Transverse colon (tissue), 4 donors: Measurements from ENCODE around the gene TMBIM6. TPM values are rescaled to one million over a fixed set of nuclear protein-coding genes. Genes with fewer than 3 reads are reported as not detected.

Experiments used
- DNase-seq: peaks from one replicate; pipeline ENCODE4 v3.0.0-alpha.2; 2019
- H3K27ac ChIP-seq, 4 donors: fragments of 200-600 bp; sonication (generic); 2 replicates each; pipeline ENCODE4 v1.5.1; 2016 to 2018; ENCODE audit warnings: inconsistent platforms in 4 of 4
- H3K27me3 ChIP-seq: fragments of 200-600 bp; sonication (generic); 2 replicates; pipeline ENCODE4 v1.5.1; 2017; ENCODE audit warnings: inconsistent platforms
- H3K36me3 ChIP-seq, 4 donors: fragments of 200-600 bp; sonication (generic); 2 replicates each; pipeline ENCODE4 v1.5.1; 2017 to 2019; ENCODE audit warnings: inconsistent platforms in 4 of 4
- H3K4me1 ChIP-seq, 4 donors: fragments of 200-600 bp; sonication (generic); 2 replicates each; pipeline ENCODE4 v1.5.1; 2017 to 2020; ENCODE audit warnings: inconsistent platforms in 4 of 4
- H3K4me3 ChIP-seq, 4 donors: fragments of 200-600 bp; sonication (generic); 1 replicate in 1 of 4; 2 replicates in 3 of 4; pipeline versions ENCODE4 v1.5.1 to v1.6.1; 2017 to 2019; ENCODE audit warnings: inconsistent platforms in 4 of 4
- H3K9me3 ChIP-seq, 2 donors: fragments of 200-600 bp; sonication (generic); 2 replicates each; pipeline ENCODE4 v1.5.1; 2017 to 2019; ENCODE audit warnings: inconsistent platforms in 2 of 2
- EP300 ChIP-seq: sonication (generic); formaldehyde crosslinking; IDR thresholded peaks from one replicate; pipeline ENCODE4 v1.6.1; 2017; ENCODE audit warnings: antibody characterized with exemption, low read depth
- POLR2A ChIP-seq: fragments of 450-650 bp; IDR thresholded peaks from one replicate; pipeline ENCODE4 v1.6.1; 2016; ENCODE audit warnings: antibody characterized with exemption, mild to moderate bottlenecking, moderate library complexity
- POLR2AphosphoS5 ChIP-seq, 3 donors: sonication (generic); formaldehyde crosslinking; IDR thresholded peaks; one replicate each; pipeline ENCODE4 v1.6.1; 2016; ENCODE audit warnings: antibody characterized with exemption in 3 of 3
- WGBS, 2 donors: methylation state at CpG; one replicate each; pipeline ENCODE4 v1.1.5; 2018; ENCODE audit warnings: low coverage in 1 of 2; 5-methylcytosine and 5-hydroxymethylcytosine counted together
- in situ Hi-C, 4 donors: fragments of 200-750 bp; cut with MboI; loops; one replicate each; pipeline versions ENCODE4 v1.15.0 to v1.15.1; 2017; ENCODE audit warnings: low sequenced_read_pairs in 3 of 4, low pct_ligation_motif_present in 1 of 4, low pct_unique_long_range_greater_than_20kb in 1 of 4
- intact Hi-C: fragments of 100-400 bp; cut with DNase I; formaldehyde crosslinking; loops from one replicate; pipeline ENCODE4 v1.15.1; 2023; ENCODE audit warnings: low total_unique reads
- total RNA-seq, 4 donors: library from RNA; depleted of rRNA; stranded (reverse); fragments of >200 nt; gene quantifications; one replicate each; pipeline ENCODE4 v1.1.0, GENCODE V29; 2016
- TF ChIP-seq, protein P1 (sequence below), 5 experiments: fragments of 200-600 bp in 3 of 5; fragments of 450-650 bp in 2 of 5; sonication (generic) in 3 of 5; IDR thresholded peaks; 1 replicate in 2 of 5; 2 replicates in 3 of 5; pipeline ENCODE4 v1.5.1; 2016 to 2017; ENCODE audit warnings: antibody characterized with exemption in 5 of 5, inconsistent platforms in 3 of 5, mild to moderate bottlenecking in 2 of 5, moderate library complexity in 1 of 5

Gene TMBIM6
- total RNA-seq, 4 donors from 2014 or later, result 234 to 709 (median 558) TPM

DNA sequence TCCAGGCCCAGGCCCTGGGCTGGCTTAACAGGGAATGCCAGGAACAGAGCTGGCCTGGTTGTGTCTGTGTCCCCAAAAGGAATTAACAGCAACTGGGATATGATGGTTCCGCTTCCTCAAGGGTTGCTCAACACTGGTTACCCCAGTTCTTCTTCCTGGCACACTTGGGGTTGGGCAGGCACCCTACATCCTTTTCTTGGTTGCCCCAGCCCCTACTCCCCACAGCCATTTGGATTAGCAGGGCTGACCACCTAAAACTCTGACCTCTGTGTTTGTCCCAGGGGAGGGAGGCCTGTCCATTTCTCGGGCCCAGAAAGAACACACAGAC, 56.1 kb downstream of the TMBIM6 start:
- Histone ChIP-seq H3K9me3 (no peaks in the 10 kb centered on the region), H3K4me1 (no peaks in the 10 kb centered on the region), H3K36me3 (peaks cover 0 to 4% (median 0%) of the 10 kb centered on the region in 4 donors), H3K4me3 (no peak overlapping the region), H3K27ac (no peak overlapping the region), H3K27me3 (no peaks in the 10 kb centered on the region)
- in situ Hi-C loops, result no loop called here
- intact Hi-C loops, result no loop called here
- 83% methylated on average over 2 of the region's 2 CpGs; no CpG with 5 or more reads in 1 of the 2 donors for WGBS, 2 donors
- no peak for DNase-seq
- TF ChIP-seq POLR2A, result no peak

DNA sequence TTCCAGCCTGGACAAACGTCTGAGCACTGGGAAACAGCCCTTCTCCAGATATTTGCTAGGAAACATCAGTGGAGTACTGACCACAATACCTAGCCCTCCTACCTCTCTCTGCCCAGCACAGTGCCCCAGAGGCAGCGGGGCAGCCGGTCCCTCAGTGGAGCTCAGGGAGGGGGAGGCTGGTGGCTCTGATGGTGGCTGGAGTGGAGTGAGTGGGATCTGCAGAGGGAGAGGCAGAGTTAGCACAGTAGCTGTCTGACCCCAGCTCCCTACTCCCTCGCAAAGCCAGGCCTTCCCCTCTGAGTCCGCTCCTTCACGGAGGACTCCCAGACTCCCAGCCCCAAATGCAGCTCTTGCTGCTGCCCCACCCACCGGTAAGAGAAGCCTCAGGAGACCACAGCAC, 56.9 kb downstream of the TMBIM6 start:
- no peaks in the 10 kb centered on the region for H3K9me3 ChIP-seq
- 91 to 93% methylated on average over 3 to 7 of the region's 7 CpGs for WGBS, 2 donors
- no peaks in the 10 kb centered on the region for H3K4me1 ChIP-seq
- TF ChIP-seq POLR2AphosphoS5 (IDR thresholded peaks at IDR 0.05) (no peak), POLR2A (no peak), EP300 (no peak)
- TF ChIP-seq, protein P1, sequence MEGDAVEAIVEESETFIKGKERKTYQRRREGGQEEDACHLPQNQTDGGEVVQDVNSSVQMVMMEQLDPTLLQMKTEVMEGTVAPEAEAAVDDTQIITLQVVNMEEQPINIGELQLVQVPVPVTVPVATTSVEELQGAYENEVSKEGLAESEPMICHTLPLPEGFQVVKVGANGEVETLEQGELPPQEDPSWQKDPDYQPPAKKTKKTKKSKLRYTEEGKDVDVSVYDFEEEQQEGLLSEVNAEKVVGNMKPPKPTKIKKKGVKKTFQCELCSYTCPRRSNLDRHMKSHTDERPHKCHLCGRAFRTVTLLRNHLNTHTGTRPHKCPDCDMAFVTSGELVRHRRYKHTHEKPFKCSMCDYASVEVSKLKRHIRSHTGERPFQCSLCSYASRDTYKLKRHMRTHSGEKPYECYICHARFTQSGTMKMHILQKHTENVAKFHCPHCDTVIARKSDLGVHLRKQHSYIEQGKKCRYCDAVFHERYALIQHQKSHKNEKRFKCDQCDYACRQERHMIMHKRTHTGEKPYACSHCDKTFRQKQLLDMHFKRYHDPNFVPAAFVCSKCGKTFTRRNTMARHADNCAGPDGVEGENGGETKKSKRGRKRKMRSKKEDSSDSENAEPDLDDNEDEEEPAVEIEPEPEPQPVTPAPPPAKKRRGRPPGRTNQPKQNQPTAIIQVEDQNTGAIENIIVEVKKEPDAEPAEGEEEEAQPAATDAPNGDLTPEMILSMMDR (IDR thresholded peaks at IDR 0.05), result no peak
- no peak overlapping the region for H3K27ac ChIP-seq
- H3K36me3 ChIP-seq, result peaks cover 0 to 4% (median 0%) of the 10 kb centered on the region in 4 donors
- in situ Hi-C loops (no loop called here), intact Hi-C loops (no loop called here)
- no peak overlapping the region for H3K4me3 ChIP-seq
- no peaks in the 10 kb centered on the region for H3K27me3 ChIP-seq
- no peak for DNase-seq

DNA sequence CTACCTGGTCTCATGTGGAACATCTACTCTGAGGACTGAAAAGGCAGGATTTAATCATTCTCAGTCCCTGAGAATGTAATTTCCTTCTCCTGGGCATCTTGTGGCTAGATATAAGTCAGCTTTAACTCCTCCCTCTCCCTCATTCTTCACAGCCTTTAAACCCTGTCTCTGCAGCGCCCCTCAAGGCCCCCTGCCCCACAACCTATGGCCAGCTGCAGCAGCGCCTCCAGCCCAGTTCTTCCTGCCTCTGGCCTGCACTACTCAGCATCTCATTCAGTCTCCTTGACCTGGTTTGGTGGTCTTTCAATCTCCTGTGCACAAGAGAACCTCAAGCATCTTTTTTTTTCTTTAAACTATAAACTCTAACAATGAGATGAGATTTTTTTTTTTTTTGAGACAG, 57.6 kb downstream of the TMBIM6 start:
- in situ Hi-C loops, result no loop called here
- no peaks in the 10 kb centered on the region for H3K9me3 ChIP-seq

DNA sequence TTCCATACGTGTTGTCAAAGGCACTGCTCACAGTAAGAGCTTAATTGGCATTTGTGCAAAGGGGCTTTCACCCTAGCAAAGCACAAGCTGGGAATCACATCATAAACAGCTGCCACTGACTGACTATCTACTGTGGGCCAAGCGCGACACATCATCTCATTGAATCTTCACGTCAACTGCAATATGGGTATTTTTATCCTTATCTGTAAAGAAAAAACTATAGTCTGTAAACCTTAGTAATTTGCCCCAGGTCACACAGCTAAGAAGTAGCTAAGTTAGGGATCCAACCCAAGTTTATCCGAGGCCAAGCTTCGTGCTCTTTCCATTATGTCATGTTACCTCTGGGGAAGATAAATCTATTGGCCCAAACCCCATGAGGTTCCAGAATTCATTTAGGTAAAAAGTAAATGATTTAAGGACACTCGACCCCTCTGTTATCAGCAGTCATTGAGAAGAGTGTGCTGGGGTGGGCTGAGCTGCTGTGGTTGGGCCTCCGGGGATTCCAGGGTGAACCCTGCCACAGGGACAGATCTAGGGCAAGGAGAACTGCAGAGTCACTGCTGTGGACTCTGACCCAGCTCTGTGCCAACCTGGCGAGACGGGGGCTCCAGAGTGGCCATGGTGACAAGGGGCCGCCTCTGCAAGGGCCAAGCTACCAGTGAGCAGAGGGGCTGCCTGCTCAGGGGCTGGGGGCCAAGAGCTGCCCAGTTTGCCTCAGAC, 59.2 kb downstream of the TMBIM6 start:
- Histone ChIP-seq H3K4me3 (no peak overlapping the region), H3K27me3 (no peaks in the 10 kb centered on the region), H3K9me3 (no peaks in the 10 kb centered on the region), H3K4me1 (no peaks in the 10 kb centered on the region), H3K27ac (no peak overlapping the region), H3K36me3 (peaks cover 0 to 4% (median 0%) of the 10 kb centered on the region in 4 donors)
- 88 to 93% methylated on average over 2 to 11 of the region's 11 CpGs for WGBS, 2 donors
- intact Hi-C loops, result no loop called here
- DNase-seq, result no peak
- TF ChIP-seq POLR2A (no peak), EP300 (no peak), POLR2AphosphoS5 (IDR thresholded peaks at IDR 0.05) (no peak)
- TF ChIP-seq, protein P1 (IDR thresholded peaks at IDR 0.05), result no peak
- in situ Hi-C loops, result no loop called here

More for the DNA sequence above, 57.6 kb downstream of the TMBIM6 start:
- H3K4me3 ChIP-seq, result no peak overlapping the region
- H3K4me1 ChIP-seq, result no peaks in the 10 kb centered on the region
- no peak for TF ChIP-seq EP300
- WGBS, 2 donors, result 84 to 100% methylated on average over 1 to 2 of the region's 2 CpGs
- H3K27ac ChIP-seq, result no peak overlapping the region
- no peak for DNase-seq
- intact Hi-C loops, result no loop called here
- H3K27me3 ChIP-seq, result no peaks in the 10 kb centered on the region
- peaks cover 0 to 4% (median 0%) of the 10 kb centered on the region in 4 donors for H3K36me3 ChIP-seq

DNA sequence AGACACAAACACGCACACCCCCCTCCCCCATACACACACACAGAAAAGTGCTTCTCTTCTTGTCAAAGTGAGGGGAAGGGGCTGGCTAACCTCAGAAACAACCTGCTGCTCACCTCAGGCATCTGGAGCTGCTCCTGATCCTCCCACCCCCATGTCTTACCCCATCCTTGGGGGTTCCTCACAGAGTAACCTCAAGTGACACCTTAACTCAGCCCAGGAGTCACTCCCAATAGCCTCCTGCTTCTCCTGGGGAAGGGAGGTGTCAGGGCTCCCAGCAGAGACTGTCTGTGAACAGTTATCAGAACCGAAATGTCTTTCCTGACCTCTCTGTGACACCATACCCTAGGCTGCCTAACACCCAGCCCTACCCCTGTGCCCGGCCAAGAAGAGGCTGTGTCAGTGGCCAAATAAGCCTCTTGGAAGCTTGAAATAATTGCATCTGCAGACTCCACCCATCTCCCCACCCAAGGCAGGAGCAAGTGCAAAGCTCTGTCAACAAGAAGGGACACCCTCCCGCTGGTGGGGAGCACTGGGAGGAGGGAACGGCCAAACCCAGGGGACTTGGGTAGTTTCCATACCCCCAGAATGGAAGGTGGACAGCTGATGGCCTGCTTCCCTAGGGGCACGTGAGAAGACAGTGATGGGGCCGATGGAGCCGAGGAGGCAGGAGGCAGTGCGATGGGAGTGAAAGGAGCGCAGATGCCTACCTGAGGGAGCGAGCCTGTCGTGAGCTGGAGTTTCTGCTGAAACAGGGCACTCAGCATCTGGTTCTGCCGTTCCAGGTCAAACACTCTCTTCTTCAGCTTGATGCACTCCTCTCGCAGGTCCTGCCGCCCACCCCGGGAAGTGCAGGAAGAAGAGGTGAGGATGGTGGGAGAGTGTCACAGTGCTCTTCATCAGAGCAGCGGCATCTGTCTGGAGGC, 60.0 kb downstream of the TMBIM6 start:
- Histone ChIP-seq H3K27me3 (no peaks in the 10 kb centered on the region), H3K27ac (no peak overlapping the region), H3K4me3 (no peak overlapping the region), H3K4me1 (no peaks in the 10 kb centered on the region), H3K9me3 (no peaks in the 10 kb centered on the region), H3K36me3 (peaks cover 0 to 4% (median 0%) of the 10 kb centered on the region in 4 donors)
- in situ Hi-C loops, result no loop called here
- intact Hi-C loops, result no loop called here
- TF ChIP-seq, protein P1 (IDR thresholded peaks at IDR 0.05), result no peak
- TF ChIP-seq EP300 (no peak), POLR2AphosphoS5 (IDR thresholded peaks at IDR 0.05) (no peak), POLR2A (no peak)
- 86 to 95% methylated on average over 7 to 17 of the region's 17 CpGs for WGBS, 2 donors
- DNase-seq, result no peak
